Muscle of leg (tissue), 11 donors: Measurements from ENCODE around the gene WTAP. TPM values are rescaled to one million over a fixed set of nuclear protein-coding genes. Genes with fewer than 3 reads are reported as not detected.

Experiments
- DNase-seq: peaks from one replicate; pipeline ENCODE4 v3.0.0; 2013
- H3K27ac ChIP-seq: one replicate; pipeline ENCODE4 v1.5.1; 2013; ENCODE audit warnings: mild to moderate bottlenecking, low read length, control low read depth
- H3K27me3 ChIP-seq: one replicate; pipeline ENCODE4 v1.6.1; 2013; ENCODE audit warnings: low read length; ENCODE audit not compliant: control insufficient read depth, insufficient read depth
- H3K36me3 ChIP-seq: one replicate; pipeline ENCODE4 v1.6.1; 2013; ENCODE audit warnings: low read length; ENCODE audit not compliant: control insufficient read depth, insufficient read depth
- H3K4me1 ChIP-seq: one replicate; pipeline ENCODE4 v1.6.1; 2013; ENCODE audit warnings: low read length; ENCODE audit not compliant: control insufficient read depth, insufficient read depth
- H3K4me3 ChIP-seq: one replicate; pipeline ENCODE4 v1.5.1; 2013; ENCODE audit warnings: low read length, control low read depth
- H3K9me3 ChIP-seq: replicated peaks from 2 replicates; pipeline ENCODE4 v1.6.1; 2013; ENCODE audit warnings: low read depth, low read length; ENCODE audit not compliant: control insufficient read depth
- WGBS: methylation state at CpG from one replicate; pipeline ENCODE4 v1.1.5; 2013; ENCODE audit warnings: missing lambda C conversion rate; ENCODE audit not compliant: insufficient coverage; 5-methylcytosine and 5-hydroxymethylcytosine counted together
- polyA plus RNA-seq, 8 donors: library from polyadenylated mRNA; unstranded; fragments of 120-200 nt; gene quantifications; one replicate each; pipeline versions ENCODE4 v1.2.1 to v1.2.3, GENCODE V29; 2013; ENCODE audit warnings: inconsistent platforms in 1 of 8, low replicate concordance in 1 of 8; ENCODE audit not compliant: insufficient read length in 8 of 8, insufficient read depth in 1 of 8
- total RNA-seq: library from RNA; stranded (reverse); fragments of 120-200 nt; gene quantifications from one replicate; pipeline ENCODE4 v1.2.4, GENCODE V29; 2013

WTAP gene
- total and polyA plus RNA-seq, 9 donors, result 61.4 to 80.3 (median 71.2) TPM

DNA sequence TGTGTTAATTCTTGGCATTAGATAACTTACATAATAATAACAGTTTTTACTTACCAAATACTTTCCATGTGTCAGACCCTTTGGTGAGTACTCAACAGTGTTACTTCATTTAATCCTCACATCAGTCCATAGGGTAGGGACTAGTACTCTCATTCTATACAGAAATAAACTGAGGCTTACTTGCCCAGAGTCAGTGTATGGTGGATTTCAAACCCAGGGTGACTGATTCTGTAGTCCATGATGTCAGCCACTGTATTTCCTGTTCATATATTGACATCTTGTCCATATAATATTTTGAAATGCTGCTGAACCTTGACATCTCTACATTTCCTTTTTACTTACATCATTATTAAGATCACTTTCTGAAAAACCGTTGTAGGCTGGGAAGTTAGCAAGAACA lies 70.2 kb downstream of the WTAP start:
- Histone ChIP-seq H3K27ac (no peak overlapping the region), H3K4me3 (no peak overlapping the region), H3K9me3 (no peaks in the 10 kb centered on the region), H3K27me3 (no peaks in the 10 kb centered on the region), H3K36me3 (peaks cover 39% of the 10 kb centered on the region), H3K4me1 (no peaks in the 10 kb centered on the region)
- WGBS, result no CpG with 5 or more reads among the region's 1 CpG
- no peak for DNase-seq

DNA sequence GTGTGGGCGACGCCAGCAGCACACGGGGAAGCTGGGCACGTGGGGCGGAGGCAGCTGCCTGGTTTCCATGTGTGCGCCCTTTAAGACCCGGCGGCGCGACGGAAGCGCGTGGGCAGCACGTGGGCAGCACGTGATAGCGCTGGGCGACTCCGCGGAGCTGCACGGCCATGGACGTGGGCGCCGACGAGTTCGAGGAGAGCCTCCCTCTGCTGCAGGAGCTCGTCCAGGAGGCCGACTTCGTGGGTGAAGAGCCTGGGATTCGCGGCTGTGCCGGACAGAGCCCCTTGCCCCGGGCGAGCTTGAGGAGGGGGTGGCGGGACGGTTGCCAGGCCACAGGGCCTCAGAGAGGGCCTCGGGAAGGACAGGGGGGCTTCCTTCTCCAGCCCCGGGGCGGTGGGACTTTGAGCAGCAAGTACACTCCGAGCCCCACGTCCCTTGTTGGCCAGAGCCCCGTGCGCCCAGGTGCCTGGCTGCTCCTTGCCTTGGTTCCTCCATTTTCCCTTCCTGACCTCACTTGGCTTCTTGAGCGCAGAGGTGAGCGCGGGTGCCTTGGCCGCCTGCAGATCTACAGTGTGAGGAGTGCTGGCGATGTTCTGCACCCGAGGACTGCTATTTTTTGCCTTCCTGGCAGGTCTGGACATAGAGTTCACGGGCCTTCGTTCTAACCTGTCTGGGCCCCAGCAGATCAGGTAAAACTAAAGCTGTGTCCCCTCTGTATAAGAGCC lies 73.0 kb downstream of the WTAP start, which contains the start of gene PNLDC1:
TSS of gene PNLDC1 (plus strand) at position 136 of the 725 bp plus-strand sequence. CDS start at position 168, 32 bp downstream.
- Histone ChIP-seq H3K4me1 (peaks cover 7% of the 10 kb centered on the region), H3K9me3 (no peaks in the 10 kb centered on the region), H3K27me3 (no peaks in the 10 kb centered on the region), H3K4me3 (no peak within 1 kb of the TSS), H3K27ac (no peak within 1 kb of the TSS), H3K36me3 (peaks cover 30% of the 10 kb centered on the region)
- no peak for DNase-seq
- WGBS, result 83% methylated on average over 49 of the region's 50 CpGs

DNA sequence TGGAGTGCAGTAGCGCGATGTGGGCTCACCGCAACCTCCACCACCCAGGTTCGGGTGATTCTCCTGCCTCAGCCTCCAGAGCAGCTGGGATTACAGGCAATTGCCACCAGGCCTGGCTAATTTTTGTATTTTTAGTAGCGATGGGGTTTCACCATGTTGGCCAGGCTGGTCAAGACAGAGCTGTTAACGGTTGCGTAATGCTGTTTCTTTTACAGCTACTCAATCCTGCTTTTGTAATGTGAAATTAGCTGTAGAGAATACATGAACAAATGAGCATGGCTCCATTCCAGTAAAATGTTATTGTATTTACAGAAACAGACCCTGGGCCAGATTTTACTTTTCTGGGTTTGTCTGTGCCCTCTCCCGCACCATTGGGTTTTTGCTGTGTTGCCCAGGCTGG lies 74.6 kb downstream of the WTAP start:
- Histone ChIP-seq H3K4me3 (no peak overlapping the region), H3K4me1 (peaks cover 7% of the 10 kb centered on the region), H3K36me3 (peaks cover 31% of the 10 kb centered on the region), H3K27me3 (no peaks in the 10 kb centered on the region), H3K27ac (no peak overlapping the region), H3K9me3 (no peaks in the 10 kb centered on the region)
- no peak for DNase-seq
- WGBS, result 95% methylated on average over 4 of the region's 8 CpGs

DNA sequence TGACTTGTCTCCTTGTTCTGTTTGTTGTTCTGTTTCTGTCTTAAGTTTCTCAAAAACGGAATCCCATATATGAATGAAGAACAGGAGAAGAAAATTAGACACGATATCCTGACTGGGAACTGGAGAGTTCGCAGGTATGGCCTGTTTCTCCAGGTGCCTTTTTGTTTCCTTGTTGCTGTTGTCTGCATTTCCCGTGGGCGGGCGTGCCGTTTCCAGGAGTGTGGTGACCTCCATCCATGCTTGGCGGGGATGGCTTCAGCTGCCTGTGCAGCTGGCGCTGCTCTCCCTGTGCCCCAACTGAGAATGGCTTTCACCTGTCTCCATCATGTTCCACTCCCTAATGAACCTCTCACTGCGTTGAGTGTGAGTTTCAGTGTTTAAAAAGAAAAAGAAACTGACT lies 77.2 kb downstream of the WTAP start:
- no peak overlapping the region for H3K4me3 ChIP-seq
- DNase-seq, result peak; percentile 18
- WGBS, result 84% methylated on average over 9 of the region's 10 CpGs

DNA sequence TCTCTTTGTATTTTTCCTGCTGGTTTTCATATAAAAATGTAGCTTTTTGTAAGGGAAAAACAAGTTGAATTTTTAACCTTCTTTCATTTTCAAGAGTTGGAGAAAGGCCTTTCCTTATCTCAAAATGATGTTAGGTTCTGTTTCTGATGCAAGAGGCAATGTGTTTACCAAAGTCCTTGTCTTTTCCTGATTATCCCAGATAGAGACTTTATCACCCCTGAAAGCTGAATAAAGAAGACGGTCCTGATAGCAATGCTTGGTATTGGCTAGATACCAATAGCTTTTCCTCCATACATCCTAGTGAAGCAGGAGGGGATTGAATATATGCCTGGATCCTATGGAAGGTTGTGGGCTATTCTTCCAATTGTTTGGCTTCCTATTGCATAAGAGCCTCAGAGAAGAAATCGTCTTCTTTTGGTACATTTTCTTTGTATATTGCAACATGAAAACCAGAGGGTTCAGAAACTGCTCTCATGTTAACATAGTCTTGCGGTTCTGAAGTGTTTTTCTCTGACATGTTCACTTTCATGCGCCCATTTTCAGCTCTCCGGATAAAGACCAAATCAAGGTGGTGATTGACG lies 78.2 kb downstream of the WTAP start:
- Histone ChIP-seq H3K4me1 (peaks cover 7% of the 10 kb centered on the region), H3K36me3 (peaks cover 8% of the 10 kb centered on the region), H3K27me3 (no peaks in the 10 kb centered on the region), H3K9me3 (no peaks in the 10 kb centered on the region), H3K27ac (no peak overlapping the region), H3K4me3 (no peak overlapping the region)
- 94% methylated on average over 5 of the region's 6 CpGs for WGBS
- DNase-seq, result no peak

More for the DNA sequence above, 77.2 kb downstream of the WTAP start:
- Histone ChIP-seq H3K9me3 (no peaks in the 10 kb centered on the region), H3K27ac (peak overlapping the region; percentile 9), H3K4me1 (peaks cover 7% of the 10 kb centered on the region), H3K36me3 (peaks cover 18% of the 10 kb centered on the region), H3K27me3 (no peaks in the 10 kb centered on the region)

Other genes starting within 250 kb of the WTAP start
- gene SOD2, start 34.3 kb upstream of the WTAP start, total RNA-seq, result 113 TPM
- gene SOD2, start 34.3 kb upstream of the WTAP start, polyA plus RNA-seq, result 100 to 1,000 TPM in 1 of 8 donors, 10 to 100 TPM in 7; 69.9 to 103 (median 87.2) TPM
- gene ACAT2, start 34.5 kb downstream of the WTAP start, total RNA-seq, result 14.4 TPM
- gene ACAT2, start 34.5 kb downstream of the WTAP start, polyA plus RNA-seq, result 10 to 100 TPM; 16.1 to 26.5 (median 20.2) TPM
- gene TCP1, start 62.1 kb downstream of the WTAP start, total RNA-seq, result 176 TPM
- gene TCP1, start 62.1 kb downstream of the WTAP start, polyA plus RNA-seq, result 100 to 1,000 TPM; 196 to 229 (median 213) TPM
- gene MRPL18, start 63.0 kb downstream of the WTAP start, total RNA-seq, result 76.2 TPM
- 10 to 100 TPM; 66.7 to 80.2 (median 74.5) TPM for gene MRPL18, start 63.0 kb downstream of the WTAP start, polyA plus RNA-seq
- gene PNLDC1, start 72.8 kb downstream of the WTAP start, total RNA-seq, result 0.22 TPM
- under 1 TPM; 0.19 to 0.49 (median 0.27) TPM for gene PNLDC1, start 72.8 kb downstream of the WTAP start, polyA plus RNA-seq
- 0.09 TPM for gene MAS1, start 163.5 kb downstream of the WTAP start, total RNA-seq
- under 1 TPM; 0.14 to 0.87 (median 0.46) TPM for gene MAS1, start 163.5 kb downstream of the WTAP start, polyA plus RNA-seq
- gene IGF2R, start 241.6 kb downstream of the WTAP start, total RNA-seq, result 66.6 TPM
- 100 to 1,000 TPM in 7 of 8 donors, 10 to 100 TPM in 1; 94.1 to 133 (median 125) TPM for gene IGF2R, start 241.6 kb downstream of the WTAP start, polyA plus RNA-seq